Measurements from ENCODE around the gene EVPL. TPM values are rescaled to one million over a fixed set of nuclear protein-coding genes. Genes with fewer than 3 reads are reported as not detected.

EVPL gene
- total and polyA plus RNA-seq, 2 of the 13 experiments (the other 11 are each of a cell fraction or from before 2014, with no cell fraction given) = 2.1 to 8.2 TPM

GRCh38 chr17:76072148-76072858, 45.2 kb upstream of the EVPL start, which contains the start of gene SRP68 (continued):
- TF ChIP-seq YY1 (IDR thresholded peaks at IDR 0.05; ENCODE audit: insufficient read depth, insufficient replicate concordance, low read depth, low read length) = peak; percentile 99
- TF ChIP-seq ZNF276 (CRISPR knock-in tag; IDR thresholded peaks at IDR 0.05; ENCODE audit: low read depth) = peak; percentile 44; the same call in 1 of the 2 replicates
- 0 out of 2 replicates have a peak, but pooled peaks have one; percentile 69 for TF ChIP-seq E2F1 (CRISPR knock-in tag; IDR thresholded peaks at IDR 0.05)
- TF ChIP-seq TSC22D2 (CRISPR knock-in tag; IDR thresholded peaks at IDR 0.05; ENCODE audit: borderline replicate concordance) = no peak; the same call in 1 of the 2 replicates
- TF ChIP-seq TFDP2 (CRISPR knock-in tag; IDR thresholded peaks at IDR 0.05) = peak; percentile 91
- peak in 1 of 2 experiments; percentile 63; a peak in 2 of 4 replicates for TF ChIP-seq ATF4 (CRISPR knock-in tag; IDR thresholded peaks at IDR 0.05)
- peak; percentile 92 for TF ChIP-seq ZBTB20 (CRISPR knock-in tag; IDR thresholded peaks at IDR 0.05; ENCODE audit: borderline replicate concordance, low read depth)
- TF ChIP-seq RFXAP (CRISPR knock-in tag; IDR thresholded peaks at IDR 0.05; ENCODE audit: borderline replicate concordance) = peak; percentile 81; the same call in 1 of the 2 replicates
- peak; percentile 57; the same call in 1 of the 2 replicates for TF ChIP-seq HOMEZ (CRISPR knock-in tag; IDR thresholded peaks at IDR 0.05; ENCODE audit: low read depth)
- peak; percentile 95 for TF ChIP-seq TFDP1 (CRISPR knock-in tag; IDR thresholded peaks at IDR 0.05; ENCODE audit: borderline replicate concordance)
- peak; percentile 99 for TF ChIP-seq SPEN (CRISPR knock-in tag; IDR thresholded peaks at IDR 0.05; ENCODE audit: low read depth)
- TF ChIP-seq SMAD3 (CRISPR knock-in tag; IDR thresholded peaks at IDR 0.05) = 0 out of 2 replicates have a peak, but pooled peaks have one; percentile 18
- TF ChIP-seq GATAD2A (CRISPR knock-in tag; IDR thresholded peaks at IDR 0.05) = peak; percentile 55; the same call in 1 of the 2 replicates
- no peak; the same call in 1 of the 2 replicates for TF ChIP-seq STAG1 (CRISPR knock-in tag; IDR thresholded peaks at IDR 0.05)
- TF ChIP-seq SMAD1 (CRISPR knock-in tag; IDR thresholded peaks at IDR 0.05; ENCODE audit: borderline replicate concordance, low read depth) = peak; percentile 94; the same call in 1 of the 2 replicates
- TF ChIP-seq SIN3B (IDR thresholded peaks at IDR 0.05; ENCODE audit: low read length) = peak; percentile 51; the same call in 1 of the 2 replicates
- peak; percentile 98 for TF ChIP-seq ZNF501 (CRISPR knock-in tag; IDR thresholded peaks at IDR 0.05)
- TF ChIP-seq ZNF891 (CRISPR knock-in tag; IDR thresholded peaks at IDR 0.05) = peak; percentile 98
- peak; percentile 91 for TF ChIP-seq MXD3 (CRISPR knock-in tag; IDR thresholded peaks at IDR 0.05)
- peak; percentile 99 for TF ChIP-seq ZNF556 (CRISPR knock-in tag; IDR thresholded peaks at IDR 0.05; ENCODE audit: borderline replicate concordance)

All from HepG2 (cell line).